Endodermal cell (in vitro differentiated cells): ENCODE measurements around the gene AHDC1. TPM values are rescaled to one million over a fixed set of nuclear protein-coding genes. Genes with fewer than 3 reads are reported as not detected.

Source experiments
- DNase-seq: peaks from one replicate; pipeline ENCODE4 v3.0.0-alpha.2; 2017
- H3K27ac ChIP-seq: 2 replicates; pipeline ENCODE4 v1.5.1; 2013; ENCODE audit warnings: mild to moderate bottlenecking, low read depth, low read length, moderate library complexity
- H3K27me3 ChIP-seq: 2 replicates; pipeline ENCODE4 v1.6.1; 2013; ENCODE audit warnings: mild to moderate bottlenecking, low read length, moderate library complexity; ENCODE audit not compliant: insufficient read depth, control insufficient read depth, poor library complexity, severe bottlenecking
- H3K36me3 ChIP-seq: 2 replicates; pipeline ENCODE4 v1.7.0; 2013; ENCODE audit warnings: mild to moderate bottlenecking, low read length, moderate library complexity; ENCODE audit not compliant: control insufficient read depth, insufficient read depth
- H3K4me1 ChIP-seq: one replicate; pipeline ENCODE4 v1.7.0; 2013; ENCODE audit warnings: low read length; ENCODE audit not compliant: control insufficient read depth, insufficient read depth
- H3K4me3 ChIP-seq: 2 replicates; pipeline ENCODE4 v1.5.1; 2013; ENCODE audit warnings: mild to moderate bottlenecking, low read length, moderate library complexity
- H3K9ac ChIP-seq: 2 replicates; pipeline ENCODE4 v1.6.1; 2013; ENCODE audit warnings: mild to moderate bottlenecking, low read length, moderate library complexity; ENCODE audit not compliant: poor library complexity, severe bottlenecking; ENCODE audit errors: extremely low read depth
- H3K9me3 ChIP-seq: 2 replicates; pipeline ENCODE4 v1.6.1; 2013; ENCODE audit warnings: mild to moderate bottlenecking, low read length, moderate library complexity; ENCODE audit not compliant: control insufficient read depth
- H3K27ac Mint-ChIP-seq: 2 replicates; pipeline ENCODE4 v1.8.0; 2020; ENCODE audit warnings: mixed read lengths
- H3K27me3 Mint-ChIP-seq: 2 replicates; pipeline ENCODE4 v1.8.0; 2021; ENCODE audit warnings: mild to moderate bottlenecking, mixed read lengths; ENCODE audit not compliant: insufficient read depth
- H3K36me3 Mint-ChIP-seq: 2 replicates; pipeline ENCODE4 v1.8.0; 2020; ENCODE audit warnings: low read depth, mixed read lengths
- H3K4me1 Mint-ChIP-seq: 2 replicates; pipeline ENCODE4 v1.8.0; 2020; ENCODE audit warnings: mixed read lengths
- H3K4me3 Mint-ChIP-seq: 2 replicates; pipeline ENCODE4 v1.8.0; 2020; ENCODE audit warnings: mild to moderate bottlenecking, moderate library complexity, mixed read lengths
- H3K9me3 Mint-ChIP-seq: 2 replicates; pipeline ENCODE4 v1.8.0; 2020; ENCODE audit warnings: mild to moderate bottlenecking, mixed read lengths
- WGBS, 2 experiments: methylation state at CpG; one replicate each; pipeline versions ENCODE4 v1.1.5 to v1.1.7; 2013; ENCODE audit warnings: missing lambda C conversion rate in 2 of 2, mixed read lengths in 1 of 2; ENCODE audit not compliant: insufficient coverage in 1 of 2, insufficient read length in 1 of 2; 5-methylcytosine and 5-hydroxymethylcytosine counted together
- total RNA-seq, 2 donors: library from RNA; stranded (reverse); fragmentation: NEBNext Ultra II Directional in 1 of 2; extraction: Animal tissue kit (Norgen Biotek cat#: 25700) in 1 of 2; gene quantifications; 2 replicates in 1 of 2; 3 replicates in 1 of 2; pipeline ENCODE4 v1.2.1, GENCODE V29; 2021
- TF ChIP-seq, protein P1 (sequence below): fragments of 200-600 bp; sonication (generic); conservative IDR thresholded peaks from 2 replicates; pipeline ENCODE4 v1.5.0; 2021; ENCODE audit warnings: antibody characterized with exemption, mild to moderate bottlenecking

The AHDC1 gene
- total RNA-seq, 2 donors from 2014 or later = 39.3 to 41.2 TPM

- H3K9me3 Mint-ChIP-seq = no peaks in the 10 kb centered on the region
- no peaks in the 10 kb centered on the region for H3K27me3 Mint-ChIP-seq
- Histone ChIP-seq H3K27ac (peak overlapping the region; percentile 62), H3K4me1 (peaks cover 16% of the 10 kb centered on the region), H3K4me3 (peak overlapping the region; percentile 81), H3K36me3 (no peaks in the 10 kb centered on the region), H3K27me3 (no peaks in the 10 kb centered on the region), H3K9me3 (no peaks in the 10 kb centered on the region), H3K9ac (peak overlapping the region; percentile 70)
- 0% methylated on average over 3 to 39 of the region's 43 CpGs for WGBS, 2 experiments
- no peaks in the 10 kb centered on the region for H3K36me3 Mint-ChIP-seq
- peak overlapping the region; percentile 90 for H3K4me3 Mint-ChIP-seq
- H3K27ac Mint-ChIP-seq = no peak overlapping the region
- DNase-seq = no peak
- peaks cover 63% of the 10 kb centered on the region for H3K4me1 Mint-ChIP-seq
- TF ChIP-seq, protein P1, sequence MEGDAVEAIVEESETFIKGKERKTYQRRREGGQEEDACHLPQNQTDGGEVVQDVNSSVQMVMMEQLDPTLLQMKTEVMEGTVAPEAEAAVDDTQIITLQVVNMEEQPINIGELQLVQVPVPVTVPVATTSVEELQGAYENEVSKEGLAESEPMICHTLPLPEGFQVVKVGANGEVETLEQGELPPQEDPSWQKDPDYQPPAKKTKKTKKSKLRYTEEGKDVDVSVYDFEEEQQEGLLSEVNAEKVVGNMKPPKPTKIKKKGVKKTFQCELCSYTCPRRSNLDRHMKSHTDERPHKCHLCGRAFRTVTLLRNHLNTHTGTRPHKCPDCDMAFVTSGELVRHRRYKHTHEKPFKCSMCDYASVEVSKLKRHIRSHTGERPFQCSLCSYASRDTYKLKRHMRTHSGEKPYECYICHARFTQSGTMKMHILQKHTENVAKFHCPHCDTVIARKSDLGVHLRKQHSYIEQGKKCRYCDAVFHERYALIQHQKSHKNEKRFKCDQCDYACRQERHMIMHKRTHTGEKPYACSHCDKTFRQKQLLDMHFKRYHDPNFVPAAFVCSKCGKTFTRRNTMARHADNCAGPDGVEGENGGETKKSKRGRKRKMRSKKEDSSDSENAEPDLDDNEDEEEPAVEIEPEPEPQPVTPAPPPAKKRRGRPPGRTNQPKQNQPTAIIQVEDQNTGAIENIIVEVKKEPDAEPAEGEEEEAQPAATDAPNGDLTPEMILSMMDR = no peak
Observed at GRCh38 chr1:27603309-27603680, 649 bp downstream of the AHDC1 start.

DNA sequence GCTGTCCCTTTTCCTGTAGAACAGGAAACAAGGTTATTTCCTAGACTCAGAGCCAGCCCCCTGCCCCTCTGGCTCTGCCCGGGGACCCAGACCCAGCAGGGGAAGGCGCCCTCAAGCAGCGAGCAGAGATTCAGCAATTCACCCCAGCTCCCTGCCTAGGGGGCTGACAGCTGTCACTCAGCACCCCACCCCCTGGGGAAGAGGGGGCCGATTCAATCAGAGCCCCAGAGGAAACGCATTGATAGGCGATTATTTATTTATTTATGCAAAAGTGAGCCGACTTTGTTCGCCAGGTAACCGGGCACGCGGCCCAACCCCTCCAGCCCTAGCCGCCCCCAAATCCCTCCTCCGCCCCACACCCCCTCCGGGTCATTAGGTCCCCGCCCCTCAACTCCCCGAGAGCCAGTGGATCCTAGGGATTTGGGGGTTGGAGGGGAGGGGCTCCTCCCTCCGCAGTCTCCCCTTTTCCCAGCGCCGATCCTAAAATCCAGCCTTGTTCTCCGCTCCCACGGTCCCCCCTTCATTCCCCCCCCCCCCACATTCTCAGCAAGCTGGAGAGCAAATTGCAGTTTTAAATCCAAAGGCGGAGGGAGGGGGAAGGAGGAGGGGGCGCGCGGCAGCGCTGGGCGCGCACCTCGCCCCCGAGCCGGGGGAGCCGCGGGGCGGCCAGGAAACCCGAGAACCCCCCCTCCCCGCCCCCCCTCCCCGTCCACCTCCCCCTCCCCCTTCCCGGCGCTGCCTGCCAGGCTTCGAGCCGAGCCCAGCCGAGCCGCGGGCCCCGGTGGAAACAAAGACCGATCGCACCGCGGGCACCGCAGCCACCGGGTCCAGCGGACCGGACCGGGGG lies 1.3 kb downstream of the AHDC1 start:
- Histone ChIP-seq H3K36me3 (no peaks in the 10 kb centered on the region), H3K4me1 (peaks cover 22% of the 10 kb centered on the region), H3K27ac (peak overlapping the region; percentile 62), H3K9ac (peak overlapping the region; percentile 70), H3K27me3 (no peaks in the 10 kb centered on the region), H3K9me3 (no peaks in the 10 kb centered on the region), H3K4me3 (peak overlapping the region; percentile 82)
- Mint-ChIP-seq H3K9me3 (no peaks in the 10 kb centered on the region), H3K36me3 (no peaks in the 10 kb centered on the region), H3K4me1 (peaks cover 66% of the 10 kb centered on the region), H3K27ac (peak overlapping the region; percentile 66), H3K4me3 (peak overlapping the region; percentile 90), H3K27me3 (no peaks in the 10 kb centered on the region)
- TF ChIP-seq, protein P1 = no peak
- WGBS, 2 experiments = 0 to 1% methylated on average over 1 to 22 of the region's 54 CpGs
- peak; percentile 82 for DNase-seq

DNA sequence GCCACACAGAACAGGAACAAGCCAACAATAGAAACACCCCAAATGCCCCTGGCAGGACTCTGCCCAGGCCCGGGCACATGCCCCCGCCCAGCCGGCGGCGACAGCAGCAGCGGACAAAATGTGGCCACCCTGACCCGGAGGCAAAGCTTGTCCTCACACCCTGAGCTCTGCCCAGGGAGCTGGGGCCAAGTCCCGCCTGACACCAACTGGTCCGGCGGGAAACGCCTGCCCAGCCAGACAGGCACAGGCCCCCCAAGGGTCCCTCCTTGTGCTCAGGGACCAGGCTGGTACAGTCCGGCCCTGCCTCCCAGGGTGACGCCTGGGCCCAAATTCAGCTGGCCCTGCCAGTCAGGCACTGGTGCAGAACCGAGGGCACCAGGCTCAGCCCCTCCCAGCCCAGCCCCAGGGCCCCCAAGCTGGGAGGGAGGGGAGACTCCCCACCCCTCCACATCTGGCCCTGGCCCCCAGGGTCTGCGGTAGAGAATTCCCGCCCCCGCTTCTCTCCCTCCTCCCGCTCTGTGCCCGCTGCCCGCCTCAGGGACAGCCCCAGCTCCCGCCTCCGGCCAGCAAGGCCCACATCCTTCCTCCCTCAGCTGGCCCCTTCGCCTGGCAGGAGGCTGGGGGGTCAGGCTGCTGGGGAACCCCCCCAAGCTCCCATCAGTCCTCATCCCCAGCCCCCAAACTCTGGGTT lies 2.0 kb downstream of the AHDC1 start:
- Mint-ChIP-seq H3K4me3 (peak overlapping the region; percentile 90), H3K27ac (peak overlapping the region; percentile 66), H3K36me3 (no peaks in the 10 kb centered on the region), H3K4me1 (peaks cover 60% of the 10 kb centered on the region), H3K27me3 (no peaks in the 10 kb centered on the region), H3K9me3 (no peaks in the 10 kb centered on the region)
- WGBS, 2 experiments = 43 to 56% methylated on average over 7 to 23 of the region's 23 CpGs
- no peaks in the 10 kb centered on the region for H3K36me3 ChIP-seq
- TF ChIP-seq, protein P1 = no peak
- H3K27ac ChIP-seq = peak overlapping the region; percentile 51
- H3K9me3 ChIP-seq = no peaks in the 10 kb centered on the region
- DNase-seq = peak; percentile 62
- H3K27me3 ChIP-seq = no peaks in the 10 kb centered on the region
- H3K4me1 ChIP-seq = peaks cover 24% of the 10 kb centered on the region
- peak overlapping the region; percentile 82 for H3K4me3 ChIP-seq
- no peak overlapping the region for H3K9ac ChIP-seq
